Activated gamma-delta T cell treated with Interleukin-2 at 50 U/mL for 16 hours (primary cell): Measurements from ENCODE around the gene ACSF2.

ENCODE experiments used
- DNase-seq: peaks from one replicate; pipeline ENCODE4 v3.0.0-alpha.2; 2020

Gene ACSF2

GRCh38 chr17:50506298-50506697 lies 80.3 kb downstream of the ACSF2 start:
- no peak for DNase-seq

- peak; percentile 60 for DNase-seq
Observed at GRCh38 chr17:50507871-50508572, 82.0 kb downstream of the ACSF2 start, which contains the start of gene MYCBPAP. Gene MYCBPAP, plus strand, starts transcription at chr17:50508439. Its CDS starts 236 bp downstream, at chr17:50508675.

- DNase-seq, result no peak
Observed at GRCh38 chr17:50508573-50509460, 82.8 kb downstream of the ACSF2 start.

GRCh38 chr17:50511058-50511457 lies 85.0 kb downstream of the ACSF2 start:
- no peak for DNase-seq

- no peak for DNase-seq
Observed at GRCh38 chr17:50513495-50513894, 87.5 kb downstream of the ACSF2 start.

GRCh38 chr17:50514388-50514787 lies 88.4 kb downstream of the ACSF2 start:
- DNase-seq, result no peak

- DNase-seq, result no peak
Observed at GRCh38 chr17:50514936-50515702, 89.1 kb downstream of the ACSF2 start.

GRCh38 chr17:50517011-50517410 lies 91.0 kb downstream of the ACSF2 start:
- DNase-seq, result no peak

- DNase-seq, result no peak
Observed at GRCh38 chr17:50517504-50518383, 91.7 kb downstream of the ACSF2 start.

GRCh38 chr17:50518384-50519023 lies 92.5 kb downstream of the ACSF2 start:
- no peak for DNase-seq

GRCh38 chr17:50519141-50519834 lies 93.3 kb downstream of the ACSF2 start:
- no peak for DNase-seq

GRCh38 chr17:50520483-50520882 lies 94.5 kb downstream of the ACSF2 start:
- no peak for DNase-seq

- no peak for DNase-seq
Observed at GRCh38 chr17:50521514-50521913, 95.5 kb downstream of the ACSF2 start.

GRCh38 chr17:50522766-50523165 lies 96.7 kb downstream of the ACSF2 start:
- DNase-seq, result no peak

GRCh38 chr17:50523208-50523607 lies 97.2 kb downstream of the ACSF2 start:
- DNase-seq, result no peak
